RWPE2 (cell line): ENCODE measurements around the gene SEMA3E.

Source experiments
- ATAC-seq: fragments of 200-7000 bp; cut with Tn5 transposase; 3 replicates; pipeline ENCODE4 v1.9.1; 2021; ENCODE audit warnings: low read depth
- DNase-seq: peaks from one replicate; pipeline ENCODE4 v3.0.0-alpha.2; 2020; ENCODE audit warnings: low spot score
- H3K27ac ChIP-seq: fragments of 450-650 bp; 2 replicates; pipeline ENCODE4 v1.5.1; 2017; ENCODE audit warnings: mild to moderate bottlenecking; ENCODE audit not compliant: poor library complexity, severe bottlenecking
- H3K27me3 ChIP-seq: fragments of 250-450 bp; sonication (Bioruptor Pico); 2 replicates; pipeline ENCODE4 v1.5.1; 2021; ENCODE audit warnings: mild to moderate bottlenecking, moderate library complexity; ENCODE audit not compliant: insufficient read depth, poor library complexity, severe bottlenecking
- H3K36me3 ChIP-seq: fragments of 250-450 bp; sonication (Bioruptor Pico); 2 replicates; pipeline ENCODE4 v1.5.1; 2020; ENCODE audit warnings: low read depth, mild to moderate bottlenecking, moderate library complexity
- H3K4me1 ChIP-seq: fragments of 250-450 bp; sonication (Bioruptor Pico); 2 replicates; pipeline ENCODE4 v1.5.1; 2021; ENCODE audit warnings: mild to moderate bottlenecking, moderate library complexity; ENCODE audit not compliant: insufficient read depth, poor library complexity, severe bottlenecking
- H3K4me3 ChIP-seq: fragments of 250-450 bp; sonication (Bioruptor Pico); 2 replicates; pipeline ENCODE4 v1.5.1; 2021; ENCODE audit warnings: mild to moderate bottlenecking, moderate library complexity; ENCODE audit not compliant: severe bottlenecking
- H3K9me3 ChIP-seq: fragments of 250-450 bp; sonication (Bioruptor Pico); 2 replicates; pipeline ENCODE4 v1.5.1; 2021; ENCODE audit warnings: mild to moderate bottlenecking, moderate library complexity; ENCODE audit not compliant: severe bottlenecking
- TF ChIP-seq, protein P1 (sequence below): fragments of 450-650 bp; IDR thresholded peaks from one replicate; pipeline ENCODE4 v1.5.1; 2017; ENCODE audit warnings: mild to moderate bottlenecking, moderate library complexity; ENCODE audit not compliant: poor library complexity, severe bottlenecking

Gene SEMA3E

DNA sequence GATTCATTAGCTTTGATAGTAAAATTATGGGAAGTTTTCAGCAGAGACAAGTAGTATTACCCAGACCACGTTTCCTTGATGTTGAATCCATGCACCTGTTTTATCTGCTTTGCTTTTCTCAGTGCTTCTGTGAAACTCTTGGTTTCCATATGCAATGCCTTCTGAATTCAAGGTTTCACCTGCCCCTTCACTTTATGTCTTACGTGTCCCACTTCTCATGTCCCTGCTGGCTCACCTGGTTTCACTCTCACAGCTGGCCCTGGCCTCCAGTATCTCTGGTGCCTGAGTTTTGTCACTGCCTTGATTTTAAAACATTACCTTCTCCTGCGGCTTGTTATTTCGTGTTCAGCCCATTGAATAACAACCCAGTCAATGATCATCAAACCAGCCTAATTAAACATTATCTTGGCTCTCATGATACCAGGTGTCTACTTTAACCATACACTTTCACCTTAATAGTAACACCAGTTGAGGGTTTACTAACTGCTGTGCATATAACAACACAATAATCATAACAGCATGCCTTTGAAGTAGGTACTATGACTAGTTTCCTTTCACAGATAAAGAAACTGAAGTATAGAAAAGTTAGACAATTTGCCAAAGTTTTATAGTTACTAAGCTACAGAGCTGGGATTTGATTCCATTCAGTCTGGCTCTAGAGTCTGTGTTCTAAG lies 310.5 kb downstream of the SEMA3E start:
- H3K27ac ChIP-seq = no peak overlapping the region
- H3K27me3 ChIP-seq = peaks cover 5% of the 10 kb centered on the region
- H3K36me3 ChIP-seq = no peaks in the 10 kb centered on the region
- H3K4me1 ChIP-seq = no peaks in the 10 kb centered on the region
- no peaks in the 10 kb centered on the region for H3K9me3 ChIP-seq
- TF ChIP-seq, protein P1, sequence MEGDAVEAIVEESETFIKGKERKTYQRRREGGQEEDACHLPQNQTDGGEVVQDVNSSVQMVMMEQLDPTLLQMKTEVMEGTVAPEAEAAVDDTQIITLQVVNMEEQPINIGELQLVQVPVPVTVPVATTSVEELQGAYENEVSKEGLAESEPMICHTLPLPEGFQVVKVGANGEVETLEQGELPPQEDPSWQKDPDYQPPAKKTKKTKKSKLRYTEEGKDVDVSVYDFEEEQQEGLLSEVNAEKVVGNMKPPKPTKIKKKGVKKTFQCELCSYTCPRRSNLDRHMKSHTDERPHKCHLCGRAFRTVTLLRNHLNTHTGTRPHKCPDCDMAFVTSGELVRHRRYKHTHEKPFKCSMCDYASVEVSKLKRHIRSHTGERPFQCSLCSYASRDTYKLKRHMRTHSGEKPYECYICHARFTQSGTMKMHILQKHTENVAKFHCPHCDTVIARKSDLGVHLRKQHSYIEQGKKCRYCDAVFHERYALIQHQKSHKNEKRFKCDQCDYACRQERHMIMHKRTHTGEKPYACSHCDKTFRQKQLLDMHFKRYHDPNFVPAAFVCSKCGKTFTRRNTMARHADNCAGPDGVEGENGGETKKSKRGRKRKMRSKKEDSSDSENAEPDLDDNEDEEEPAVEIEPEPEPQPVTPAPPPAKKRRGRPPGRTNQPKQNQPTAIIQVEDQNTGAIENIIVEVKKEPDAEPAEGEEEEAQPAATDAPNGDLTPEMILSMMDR = no peak
- DNase-seq = no peak
- no peak for ATAC-seq
- no peak overlapping the region for H3K4me3 ChIP-seq

DNA sequence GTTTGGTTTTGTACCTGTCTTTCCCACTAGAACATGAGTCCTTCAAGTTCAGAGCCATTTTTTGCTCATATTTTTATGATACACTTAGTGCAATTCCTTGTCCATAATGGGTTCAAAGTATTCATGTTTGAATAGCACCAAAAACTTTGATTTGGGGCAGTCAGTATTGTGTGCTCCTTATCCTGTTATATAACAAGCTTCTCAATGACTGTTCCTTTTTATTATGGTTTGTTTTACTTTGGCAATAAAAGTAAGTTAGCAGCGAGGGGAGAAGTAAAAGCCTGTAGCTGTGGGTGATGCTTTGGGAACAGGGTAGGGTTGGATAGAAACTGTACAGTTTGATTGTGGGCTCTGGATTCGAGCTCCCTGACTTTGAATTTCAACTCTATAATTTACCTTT lies 311.9 kb downstream of the SEMA3E start:
- ATAC-seq (no peak), DNase-seq (no peak)
- Histone ChIP-seq H3K27me3 (peaks cover 7% of the 10 kb centered on the region), H3K36me3 (no peaks in the 10 kb centered on the region), H3K4me1 (no peaks in the 10 kb centered on the region), H3K4me3 (no peak overlapping the region), H3K9me3 (no peaks in the 10 kb centered on the region), H3K27ac (no peak overlapping the region)
- TF ChIP-seq, protein P1 = no peak

DNA sequence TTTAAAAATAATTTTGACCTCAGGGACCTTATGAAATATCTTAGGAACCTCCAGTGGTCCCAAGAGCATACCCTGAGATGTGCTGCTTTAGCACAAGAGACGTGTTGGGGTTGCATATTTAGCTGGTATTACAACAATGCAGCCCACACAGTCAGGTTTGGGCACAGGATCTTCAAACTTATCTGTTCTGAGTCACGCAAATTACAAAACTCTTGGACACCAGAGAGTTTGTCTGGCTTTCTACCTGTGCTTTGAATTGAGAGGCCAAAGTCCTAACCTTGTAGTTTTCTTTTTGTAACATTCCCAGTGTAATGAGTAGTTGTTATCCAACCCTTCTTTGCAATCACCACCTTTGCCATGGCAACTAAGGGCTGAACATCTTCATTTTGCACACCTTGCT lies 322.7 kb downstream of the SEMA3E start:
- TF ChIP-seq, protein P1 = no peak
- H3K27ac ChIP-seq = no peak overlapping the region
- H3K4me1 ChIP-seq = no peaks in the 10 kb centered on the region
- DNase-seq (no peak), ATAC-seq (no peak)
- no peak overlapping the region for H3K4me3 ChIP-seq
- H3K27me3 ChIP-seq = no peaks in the 10 kb centered on the region
- no peaks in the 10 kb centered on the region for H3K9me3 ChIP-seq
- H3K36me3 ChIP-seq = no peaks in the 10 kb centered on the region

DNA sequence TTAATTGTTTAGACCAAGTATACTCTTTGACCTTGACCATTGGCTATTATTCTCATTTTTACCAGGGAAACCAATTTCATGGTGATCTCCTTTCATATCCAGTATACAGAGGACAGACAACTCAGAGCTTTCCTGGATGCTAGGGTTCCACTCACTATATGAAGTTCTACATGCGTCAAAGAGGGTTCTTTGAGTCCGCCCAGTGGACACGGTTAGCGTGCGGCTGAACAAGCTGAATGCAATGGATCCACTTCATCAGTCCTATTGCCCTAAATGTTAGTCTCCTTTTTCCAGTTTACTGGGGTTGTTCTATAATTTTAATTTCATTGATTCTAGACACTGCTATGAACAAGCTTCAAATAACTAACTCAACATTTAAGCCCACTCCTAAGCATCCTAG lies 323.9 kb downstream of the SEMA3E start:
- H3K9me3 ChIP-seq = no peaks in the 10 kb centered on the region
- H3K4me3 ChIP-seq = no peak overlapping the region
- no peak for ATAC-seq
- DNase-seq = no peak
- H3K36me3 ChIP-seq = no peaks in the 10 kb centered on the region
- H3K27ac ChIP-seq = no peak overlapping the region
- TF ChIP-seq, protein P1 = no peak
- no peaks in the 10 kb centered on the region for H3K4me1 ChIP-seq
- no peaks in the 10 kb centered on the region for H3K27me3 ChIP-seq

DNA sequence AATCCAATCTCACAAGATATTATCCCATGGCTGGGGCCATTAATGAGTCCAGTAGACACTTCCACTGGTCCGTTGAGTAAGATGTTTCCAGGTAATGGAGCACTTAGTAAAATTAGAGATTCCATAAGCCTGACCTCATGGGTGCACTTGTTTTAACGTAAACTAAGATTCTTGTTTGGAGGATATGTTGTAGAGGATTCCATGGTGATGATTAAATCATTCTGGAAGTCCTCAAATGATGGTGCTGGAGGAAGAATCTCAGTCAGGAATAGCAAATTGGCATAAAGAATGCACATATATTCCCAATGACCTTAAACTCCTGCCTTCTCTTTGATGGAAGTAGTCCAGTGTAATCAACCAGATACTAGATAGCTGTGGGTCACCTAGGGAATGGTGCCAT lies 324.3 kb downstream of the SEMA3E start:
- no peak overlapping the region for H3K27ac ChIP-seq
- no peaks in the 10 kb centered on the region for H3K9me3 ChIP-seq
- H3K36me3 ChIP-seq = no peaks in the 10 kb centered on the region
- H3K4me3 ChIP-seq = no peak overlapping the region
- DNase-seq (no peak), ATAC-seq (no peak)
- TF ChIP-seq, protein P1 = no peak
- H3K27me3 ChIP-seq = no peaks in the 10 kb centered on the region
- H3K4me1 ChIP-seq = no peaks in the 10 kb centered on the region
